Fibroblast of the aortic adventitia (primary cell): ENCODE data around the gene TAS2R1. TPM values are rescaled to one million over a fixed set of nuclear protein-coding genes. Genes with fewer than 3 reads are reported as not detected.

Source experiments
- DNase-seq: peaks from one replicate; pipeline ENCODE4 v3.0.0-alpha.2; 2010; ENCODE audit warnings: low read depth
- H3K4me3 ChIP-seq: 2 replicates; pipeline ENCODE4 v1.5.1; 2011; ENCODE audit warnings: low read depth, mild to moderate bottlenecking, control low read depth, low read length, moderate library complexity
- total RNA-seq: library from RNA; depleted of rRNA; stranded (reverse); fragments of >200 nt; gene quantifications from 2 replicates; pipeline ENCODE4 v1.2.3, GENCODE V29; 2012; ENCODE audit warnings: low replicate concordance
- TF ChIP-seq, protein P1 (sequence below): IDR thresholded peaks from 2 replicates; pipeline ENCODE4 v1.5.1; 2011; ENCODE audit warnings: mild to moderate bottlenecking, low read length, control low read depth, inconsistent platforms; ENCODE audit not compliant: insufficient read depth

TAS2R1 gene
- total RNA-seq, 1 donor: not detected

DNA sequence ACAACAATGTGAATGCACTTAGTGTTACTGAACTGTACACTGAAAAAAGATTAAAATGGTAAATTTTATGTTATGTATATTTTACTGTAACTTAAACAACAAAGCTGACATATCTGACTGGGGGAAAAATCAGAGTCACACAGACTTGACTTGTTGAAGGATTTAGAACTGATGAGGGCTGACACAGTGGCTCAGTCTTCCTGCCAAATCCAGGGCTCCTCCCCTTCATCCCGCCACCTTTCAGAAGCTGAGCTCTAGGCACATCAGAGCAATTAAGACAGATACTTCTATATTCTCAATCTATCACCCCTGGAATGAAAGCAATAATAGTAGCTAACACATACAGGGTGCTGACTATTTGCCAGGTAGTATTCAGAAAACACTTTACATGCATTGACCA, 27.7 kb upstream of the TAS2R1 start:
- no peak for DNase-seq
- TF ChIP-seq, protein P1, sequence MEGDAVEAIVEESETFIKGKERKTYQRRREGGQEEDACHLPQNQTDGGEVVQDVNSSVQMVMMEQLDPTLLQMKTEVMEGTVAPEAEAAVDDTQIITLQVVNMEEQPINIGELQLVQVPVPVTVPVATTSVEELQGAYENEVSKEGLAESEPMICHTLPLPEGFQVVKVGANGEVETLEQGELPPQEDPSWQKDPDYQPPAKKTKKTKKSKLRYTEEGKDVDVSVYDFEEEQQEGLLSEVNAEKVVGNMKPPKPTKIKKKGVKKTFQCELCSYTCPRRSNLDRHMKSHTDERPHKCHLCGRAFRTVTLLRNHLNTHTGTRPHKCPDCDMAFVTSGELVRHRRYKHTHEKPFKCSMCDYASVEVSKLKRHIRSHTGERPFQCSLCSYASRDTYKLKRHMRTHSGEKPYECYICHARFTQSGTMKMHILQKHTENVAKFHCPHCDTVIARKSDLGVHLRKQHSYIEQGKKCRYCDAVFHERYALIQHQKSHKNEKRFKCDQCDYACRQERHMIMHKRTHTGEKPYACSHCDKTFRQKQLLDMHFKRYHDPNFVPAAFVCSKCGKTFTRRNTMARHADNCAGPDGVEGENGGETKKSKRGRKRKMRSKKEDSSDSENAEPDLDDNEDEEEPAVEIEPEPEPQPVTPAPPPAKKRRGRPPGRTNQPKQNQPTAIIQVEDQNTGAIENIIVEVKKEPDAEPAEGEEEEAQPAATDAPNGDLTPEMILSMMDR: no peak
- no peak overlapping the region for H3K4me3 ChIP-seq

DNA sequence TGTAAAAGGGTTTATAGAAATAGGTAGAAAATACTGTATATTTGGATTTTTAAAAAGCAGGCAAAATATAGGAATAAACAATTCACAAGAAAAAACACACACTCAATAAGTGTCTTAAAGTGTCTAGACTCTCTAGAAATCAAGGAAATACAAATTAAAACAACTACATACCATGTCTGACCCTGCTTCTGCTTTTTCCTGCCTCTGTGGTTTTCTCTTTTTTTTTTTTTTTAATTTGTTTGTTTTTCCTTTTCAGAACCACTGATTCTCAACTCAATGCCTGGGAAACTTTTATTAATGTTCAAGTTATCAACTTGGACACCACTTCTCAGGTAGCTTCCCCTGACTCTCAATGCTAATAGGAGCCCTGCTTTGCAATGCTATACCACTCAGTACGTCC, 25.5 kb upstream of the TAS2R1 start:
- DNase-seq: no peak
- no peak overlapping the region for H3K4me3 ChIP-seq
- TF ChIP-seq, protein P1: no peak

DNA sequence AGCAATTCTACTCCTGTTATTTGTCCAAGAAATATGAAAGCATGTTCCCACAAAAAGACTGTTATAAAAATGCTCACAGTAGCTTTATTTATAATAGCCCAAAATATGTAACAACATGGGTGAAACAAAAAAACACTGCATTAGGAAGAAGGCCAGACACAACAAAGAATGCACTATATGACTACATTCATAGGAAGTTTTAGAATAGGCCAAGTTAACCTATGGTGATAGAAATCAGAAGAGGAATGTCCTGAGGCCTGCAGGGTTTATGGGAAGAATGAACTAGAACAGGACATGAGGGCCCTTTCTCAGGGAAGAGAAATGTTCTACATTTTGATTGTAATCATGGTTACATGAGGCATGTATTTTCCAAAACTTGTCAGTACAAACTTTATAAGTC, 24.7 kb upstream of the TAS2R1 start:
- TF ChIP-seq, protein P1: no peak
- DNase-seq: peak; percentile 52
- H3K4me3 ChIP-seq: no peak overlapping the region

DNA sequence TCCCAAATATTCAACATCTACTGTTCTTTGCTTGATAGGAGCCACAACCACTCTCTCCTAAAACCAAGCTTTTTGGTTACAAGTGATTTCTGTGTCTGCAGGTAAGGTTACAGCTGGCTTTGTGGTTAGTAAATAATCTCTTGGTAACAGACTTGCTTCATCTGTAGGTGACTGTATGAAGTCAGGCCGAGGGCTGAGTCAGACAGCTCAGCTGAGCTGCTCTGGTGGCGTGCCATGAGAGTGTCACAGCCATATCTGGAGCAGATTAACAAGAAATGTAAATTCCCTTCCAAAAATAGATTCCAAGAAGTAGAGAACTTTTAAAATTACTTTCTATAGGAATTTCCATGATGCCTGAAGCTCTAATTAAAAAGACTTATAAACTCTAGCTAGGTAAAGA, 23.7 kb upstream of the TAS2R1 start:
- peak; percentile 93 for DNase-seq

DNA sequence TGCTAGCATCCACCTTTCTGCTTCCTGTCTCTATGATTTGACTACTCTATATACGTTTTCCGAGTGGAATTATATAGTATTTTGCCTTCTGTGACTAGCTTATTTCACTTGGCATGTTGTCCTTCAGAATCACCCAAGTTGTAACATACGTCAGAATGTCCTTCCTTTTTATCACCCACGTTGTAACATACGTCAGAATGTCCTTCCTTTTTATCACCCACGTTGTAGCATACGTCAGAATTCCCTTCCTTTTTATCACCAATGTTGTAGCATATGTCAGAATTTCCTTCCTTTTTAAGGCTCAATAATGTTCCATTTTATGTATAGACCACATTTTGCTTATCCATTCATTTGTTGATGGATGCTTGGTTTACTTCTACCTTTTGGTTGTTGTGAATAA, 22.9 kb upstream of the TAS2R1 start:
- DNase-seq: no peak
- TF ChIP-seq, protein P1: no peak
- H3K4me3 ChIP-seq: no peak overlapping the region

More for the DNA sequence above, 23.7 kb upstream of the TAS2R1 start:
- H3K4me3 ChIP-seq: no peak overlapping the region
- TF ChIP-seq, protein P1: no peak

DNA sequence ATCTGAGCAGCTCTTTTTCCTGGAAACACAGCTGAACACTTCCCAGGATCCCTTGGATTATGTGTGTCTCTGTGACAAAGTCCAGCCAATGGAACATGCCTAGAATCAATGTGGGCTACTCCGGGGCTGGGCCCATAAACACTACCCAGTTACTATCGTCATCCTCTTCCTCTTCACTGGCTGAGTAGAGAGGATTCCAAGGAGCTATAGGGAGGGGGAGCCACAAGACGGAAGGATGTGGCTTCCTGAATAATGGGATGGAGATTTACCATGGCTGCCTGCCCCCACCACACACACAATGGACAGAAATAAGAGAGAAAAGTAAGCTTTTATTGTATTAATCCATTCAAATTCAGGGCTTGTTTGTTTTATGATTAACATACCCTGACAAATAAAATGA, 22.1 kb upstream of the TAS2R1 start:
- TF ChIP-seq, protein P1: no peak
- no peak overlapping the region for H3K4me3 ChIP-seq
- no peak for DNase-seq

DNA sequence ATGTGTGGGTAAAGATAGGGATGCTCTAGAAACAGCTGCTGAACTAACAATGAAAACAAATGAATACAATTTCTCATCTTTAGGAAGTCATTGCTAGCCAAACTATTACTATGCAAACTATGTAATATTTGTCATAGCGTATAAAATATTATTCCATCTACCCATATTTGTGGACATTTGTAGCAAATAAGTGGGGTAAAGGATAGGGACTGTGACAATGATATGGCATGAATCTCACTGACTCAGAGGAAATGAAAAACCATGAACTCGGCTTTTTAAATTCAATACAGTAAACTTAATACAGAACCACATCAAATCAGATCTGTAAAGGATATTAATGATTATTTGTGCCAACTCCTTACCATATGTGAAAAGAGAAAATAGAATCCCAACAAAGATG, 16.7 kb upstream of the TAS2R1 start:
- DNase-seq: no peak
- no peak overlapping the region for H3K4me3 ChIP-seq
- TF ChIP-seq, protein P1: no peak
